ENCODE results near the gene CEACAM7.

Gene CEACAM7

DNA sequence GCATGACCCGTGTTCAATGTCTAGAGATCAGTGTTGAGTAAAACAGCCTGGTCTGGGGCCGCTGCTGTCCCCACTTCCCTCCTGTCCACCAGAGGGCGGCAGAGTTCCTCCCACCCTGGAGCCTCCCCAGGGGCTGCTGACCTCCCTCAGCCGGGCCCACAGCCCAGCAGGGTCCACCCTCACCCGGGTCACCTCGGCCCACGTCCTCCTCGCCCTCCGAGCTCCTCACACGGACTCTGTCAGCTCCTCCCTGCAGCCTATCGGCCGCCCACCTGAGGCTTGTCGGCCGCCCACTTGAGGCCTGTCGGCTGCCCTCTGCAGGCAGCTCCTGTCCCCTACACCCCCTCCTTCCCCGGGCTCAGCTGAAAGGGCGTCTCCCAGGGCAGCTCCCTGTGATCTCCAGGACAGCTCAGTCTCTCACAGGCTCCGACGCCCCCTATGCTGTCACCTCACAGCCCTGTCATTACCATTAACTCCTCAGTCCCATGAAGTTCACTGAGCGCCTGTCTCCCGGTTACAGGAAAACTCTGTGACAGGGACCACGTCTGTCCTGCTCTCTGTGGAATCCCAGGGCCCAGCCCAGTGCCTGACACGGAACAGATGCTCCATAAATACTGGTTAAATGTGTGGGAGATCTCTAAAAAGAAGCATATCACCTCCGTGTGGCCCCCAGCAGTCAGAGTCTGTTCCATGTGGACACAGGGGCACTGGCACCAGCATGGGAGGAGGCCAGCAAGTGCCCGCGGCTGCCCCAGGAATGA lies 18.9 kb upstream of the CEACAM7 start (continued):
- TF ChIP-seq PRDM4 (tag by site-specific recombination; IDR thresholded peaks at IDR 0.05), result no peak
- no peak for TF ChIP-seq PRDM1 (tag by site-specific recombination; IDR thresholded peaks at IDR 0.05)
- 0 out of 2 replicates have a peak, but pooled peaks have one; percentile 20 for TF ChIP-seq ZNF133 (tag by site-specific recombination; IDR thresholded peaks at IDR 0.05)
- no peak for TF ChIP-seq ZFP3 (tag by site-specific recombination; IDR thresholded peaks at IDR 0.05; ENCODE audit: low read depth)
- no peak for TF ChIP-seq ZNF292 (tag by site-specific recombination; IDR thresholded peaks at IDR 0.05; ENCODE audit: borderline replicate concordance, low read depth)
- no peak for TF ChIP-seq ZNF555 (tag by site-specific recombination; conservative IDR thresholded peaks at IDR 0.05)
- TF ChIP-seq ZBTB48 (tag by site-specific recombination; IDR thresholded peaks at IDR 0.05), result peak; percentile 88
- TF ChIP-seq CTCF (tag by site-specific recombination; IDR thresholded peaks at IDR 0.05), result peak; percentile 100
- no peak for TF ChIP-seq KLF10 (tag by site-specific recombination; IDR thresholded peaks at IDR 0.05)
- TF ChIP-seq ZFP69B (tag by site-specific recombination; IDR thresholded peaks at IDR 0.05), result peak; percentile 97
- TF ChIP-seq GLI2 (tag by site-specific recombination; IDR thresholded peaks at IDR 0.05; ENCODE audit: borderline replicate concordance, low read depth), result no peak
- TF ChIP-seq HIC1 (tag by site-specific recombination; IDR thresholded peaks at IDR 0.05), result no peak
- no peak for TF ChIP-seq ZNF155 (tag by site-specific recombination; IDR thresholded peaks at IDR 0.05)
- no peak for TF ChIP-seq ZNF248 (tag by site-specific recombination; IDR thresholded peaks at IDR 0.05)
- no peak; the same call in 1 of the 2 replicates for TF ChIP-seq ZNF777 (tag by site-specific recombination; IDR thresholded peaks at IDR 0.05; ENCODE audit: borderline replicate concordance)
- TF ChIP-seq ZNF600 (tag by site-specific recombination; IDR thresholded peaks at IDR 0.05), result peak; percentile 62
- peak; percentile 80 for TF ChIP-seq REST (tag by site-specific recombination; IDR thresholded peaks at IDR 0.05)
- TF ChIP-seq ZNF341 (tag by site-specific recombination; IDR thresholded peaks at IDR 0.05; ENCODE audit: low read depth), result no peak
- no peak for TF ChIP-seq ZNF621 (tag by site-specific recombination; IDR thresholded peaks at IDR 0.05)
- TF ChIP-seq HOXD13 (CRISPR knock-in tag; IDR thresholded peaks at IDR 0.05; ENCODE audit: borderline replicate concordance), result no peak
- TF ChIP-seq ZNF274 (IDR thresholded peaks at IDR 0.05; ENCODE audit: low read length), result no peak
- no peak for TF ChIP-seq ZNF274 (tag by site-specific recombination; IDR thresholded peaks at IDR 0.05; ENCODE audit: borderline replicate concordance)
- TF ChIP-seq BCL6B (tag by site-specific recombination; IDR thresholded peaks at IDR 0.05), result no peak
- no peak; the same call in 1 of the 2 replicates for TF ChIP-seq ZNF394 (tag by site-specific recombination; IDR thresholded peaks at IDR 0.05; ENCODE audit: borderline replicate concordance)
- no peak for TF ChIP-seq ZNF121 (tag by site-specific recombination; IDR thresholded peaks at IDR 0.05)
- TF ChIP-seq ZNF311 (tag by site-specific recombination; IDR thresholded peaks at IDR 0.05; ENCODE audit: borderline replicate concordance), result no peak
- TF ChIP-seq ZNF830 (tag by site-specific recombination; IDR thresholded peaks at IDR 0.05; ENCODE audit: low read depth), result no peak
- TF ChIP-seq ZNF626 (tag by site-specific recombination; IDR thresholded peaks at IDR 0.05), result no peak
